CD4-positive, alpha-beta T cell (primary cell): ENCODE data around the gene TAAR6. TPM values are rescaled to one million over a fixed set of nuclear protein-coding genes. Genes with fewer than 3 reads are reported as not detected.
"Not testable (repeated sequence)": the region's sequence is repeated elsewhere in the genome, so short reads cannot be mapped to it uniquely, and the experiment has no call there.

ENCODE experiments used
- ATAC-seq: fragments of 200-7000 bp; cut with Tn5 transposase; one replicate; pipeline ENCODE4 v1.10.0; 2022; ENCODE audit warnings: mild to moderate bottlenecking; ENCODE audit not compliant: poor library complexity
- CTCF ChIA-PET: fragments of 350-600 bp; sonication (Branson Sonifier 250); formaldehyde crosslinking; loops from one replicate; lab custom pipeline; 2021; ENCODE audit warnings: antibody characterized with exemption, inconsistent platforms; lab: Charles Lee
- POLR2A ChIA-PET: fragments of 350-600 bp; sonication (Branson Sonifier 250); formaldehyde crosslinking; loops from one replicate; lab custom pipeline; 2021; ENCODE audit warnings: antibody characterized with exemption, inconsistent platforms; lab: Charles Lee
- DNase-seq, 14 experiments: peaks; one replicate each; pipeline ENCODE4 v3.0.0-alpha.2; 2013 to 2020; ENCODE audit warnings: mixed read lengths in 2 of 14
- H3K27ac ChIP-seq, 2 donors: one replicate each; pipeline versions ENCODE4 v1.5.1 to v1.7.0; 2013; ENCODE audit warnings: low read length in 2 of 2, low read depth in 1 of 2, mild to moderate bottlenecking in 1 of 2
- H3K27me3 ChIP-seq, 2 experiments: 1 replicate in 1 of 2; 2 replicates in 1 of 2; pipeline versions ENCODE4 v1.6.1 to v1.7.0; 2013; ENCODE audit warnings: low read length in 2 of 2, control low read depth in 1 of 2, mild to moderate bottlenecking in 1 of 2, moderate library complexity in 1 of 2; ENCODE audit not compliant: insufficient read depth in 2 of 2, control insufficient read depth in 1 of 2
- H3K36me3 ChIP-seq: one replicate; pipeline ENCODE4 v1.6.1; 2013; ENCODE audit warnings: low read length, control low read depth; ENCODE audit not compliant: insufficient read depth
- H3K4me1 ChIP-seq: one replicate; pipeline ENCODE4 v1.6.1; 2013; ENCODE audit warnings: low read length, control low read depth; ENCODE audit not compliant: insufficient read depth
- H3K4me3 ChIP-seq: one replicate; pipeline ENCODE4 v1.5.1; 2013; ENCODE audit warnings: mild to moderate bottlenecking, low read length, moderate library complexity
- H3K9me3 ChIP-seq, 2 experiments: 1 replicate in 1 of 2; 2 replicates in 1 of 2; pipeline versions ENCODE4 v1.6.1 to v1.7.0; 2013; ENCODE audit warnings: low read length in 2 of 2, mild to moderate bottlenecking in 2 of 2, control low read depth in 1 of 2, moderate library complexity in 1 of 2; ENCODE audit not compliant: control insufficient read depth in 1 of 2, insufficient read depth in 1 of 2
- H3K27ac Mint-ChIP-seq: one replicate; pipeline ENCODE4 v1.8.0; 2020; ENCODE audit warnings: mixed read lengths
- H3K27me3 Mint-ChIP-seq: one replicate; pipeline ENCODE4 v1.8.0; 2021; ENCODE audit warnings: mixed read lengths
- H3K36me3 Mint-ChIP-seq: one replicate; pipeline ENCODE4 v1.8.0; 2021; ENCODE audit warnings: low read depth, mixed read lengths
- H3K4me1 Mint-ChIP-seq: one replicate; pipeline ENCODE4 v1.8.0; 2021; ENCODE audit warnings: low read depth, mixed read lengths
- H3K4me3 Mint-ChIP-seq: one replicate; pipeline ENCODE4 v1.8.0; 2020; ENCODE audit warnings: mild to moderate bottlenecking, mixed read lengths
- H3K9me3 Mint-ChIP-seq: one replicate; pipeline ENCODE4 v1.8.0; 2020; ENCODE audit warnings: mixed read lengths
- CTCF ChIP-seq: fragments of 200-600 bp; IDR thresholded peaks from one replicate; pipeline ENCODE4 v1.8.0; 2022; ENCODE audit warnings: antibody characterized with exemption, mild to moderate bottlenecking
- intact Hi-C, 2 experiments: fragments of 100-400 bp; cut with DNase I in 1 of 2; cut with micrococcal nuclease in 1 of 2; formaldehyde crosslinking; loops; one replicate each; pipeline versions ENCODE4 v1.15.1 to v1.9.0; 2023 to 2025; cut with DNase I, micrococcal nuclease
- total RNA-seq, 174 experiments: library from RNA in 2 of 174; stranded (reverse) in 2 of 174; gene quantifications; one replicate each; pipeline ENCODE4 v1.2.3 and lab custom pipeline; 2021 to 2026

TAAR6 gene
- total RNA-seq, 2 experiments from 2014 or later, result not detected

GRCh38 chr6:132551214-132551613 is 18.9 kb upstream of the TAAR6 start:
- Histone ChIP-seq H3K27ac (no peak overlapping the region), H3K27me3 (peaks cover 0 to 3% of the 10 kb centered on the region in 2 experiments), H3K4me1 (no peaks in the 10 kb centered on the region), H3K4me3 (no peak overlapping the region), H3K36me3 (no peaks in the 10 kb centered on the region), H3K9me3 (no peaks in the 10 kb centered on the region)
- POLR2A ChIA-PET, result no interaction called here
- no peak for DNase-seq
- no peak for ATAC-seq
- Mint-ChIP-seq H3K27ac (no peak overlapping the region), H3K36me3 (no peaks in the 10 kb centered on the region), H3K4me3 (no peak overlapping the region), H3K27me3 (peaks cover 22% of the 10 kb centered on the region), H3K9me3 (no peaks in the 10 kb centered on the region), H3K4me1 (no peaks in the 10 kb centered on the region)
- intact Hi-C loops, result no loop called here
- TF ChIP-seq CTCF, result no peak
- CTCF ChIA-PET, result no interaction called here

- ATAC-seq (no peak), DNase-seq (no peak)
- H3K4me1 Mint-ChIP-seq, result no peaks in the 10 kb centered on the region
- Histone ChIP-seq H3K27me3 (peaks cover 0 to 3% of the 10 kb centered on the region in 2 experiments), H3K36me3 (no peaks in the 10 kb centered on the region), H3K4me3 (no peak within 1 kb of the TSS), H3K9me3 (no peaks in the 10 kb centered on the region), H3K27ac (no peak within 1 kb of the TSS), H3K4me1 (no peaks in the 10 kb centered on the region)
- no peaks in the 10 kb centered on the region for H3K9me3 Mint-ChIP-seq
- no peaks in the 10 kb centered on the region for H3K36me3 Mint-ChIP-seq
- H3K4me3 Mint-ChIP-seq, result no peak within 1 kb of the TSS
- intact Hi-C loops, result no loop called here
- no peak within 1 kb of the TSS for H3K27ac Mint-ChIP-seq
- H3K27me3 Mint-ChIP-seq, result peaks cover 34% of the 10 kb centered on the region
- ChIA-PET POLR2A (no interaction called here), CTCF (interaction anchor here (0.7 to 0.9 kb wide), 2 partner anchors 9 to 10 kb away, joined by 3 to 4 read pairs; no protein-coding TSS in a partner anchor)
- TF ChIP-seq CTCF, result no peak
These were observed 17.8 kb upstream of the TAAR6 start, which contains the start of gene TAAR8 for GRCh38 chr6:132552372-132552771. Gene TAAR8, plus strand, starts transcription at chr6:132552672. Its CDS starts 21 bp downstream, at chr6:132552693.

- H3K9me3 ChIP-seq, H3K36me3 ChIP-seq, H3K4me1 ChIP-seq, H3K27me3 ChIP-seq, POLR2A ChIA-PET, H3K9me3 Mint-ChIP-seq, H3K4me1 Mint-ChIP-seq, CTCF ChIA-PET, ATAC-seq, H3K4me3 Mint-ChIP-seq, H3K27ac Mint-ChIP-seq, H3K4me3 ChIP-seq, H3K27ac ChIP-seq, H3K36me3 Mint-ChIP-seq, DNase-seq, intact Hi-C loops: not testable (repeated sequence)
- peaks cover 38% of the 10 kb centered on the region for H3K27me3 Mint-ChIP-seq
These were observed 10.0 kb upstream of the TAAR6 start for GRCh38 chr6:132560087-132560486.

GRCh38 chr6:132566404-132566803 is 3.7 kb upstream of the TAAR6 start:
- DNase-seq (no peak), ATAC-seq (no peak)
- H3K4me3 Mint-ChIP-seq, result no peak overlapping the region
- peaks cover 26% of the 10 kb centered on the region for H3K27me3 Mint-ChIP-seq
- no peaks in the 10 kb centered on the region for H3K9me3 Mint-ChIP-seq
- Histone ChIP-seq H3K36me3 (no peaks in the 10 kb centered on the region), H3K27ac (no peak overlapping the region), H3K9me3 (no peaks in the 10 kb centered on the region), H3K4me3 (no peak overlapping the region), H3K27me3 (peaks cover 0 to 13% of the 10 kb centered on the region in 2 experiments), H3K4me1 (no peaks in the 10 kb centered on the region)
- ChIA-PET POLR2A (no interaction called here), CTCF (interaction anchor here (0.6 kb wide), 1 partner anchor 499 kb away, joined by 3 read pairs; no protein-coding TSS in a partner anchor)
- H3K36me3 Mint-ChIP-seq, result no peaks in the 10 kb centered on the region
- H3K27ac Mint-ChIP-seq, result no peak overlapping the region
- no peak for TF ChIP-seq CTCF
- no peaks in the 10 kb centered on the region for H3K4me1 Mint-ChIP-seq
- intact Hi-C loops, result no loop called here
